Suprapubic skin (tissue), 3 donors: ENCODE data around the gene TIGD6.

Experiments
- EP300 ChIP-seq: sonication (generic); formaldehyde crosslinking; IDR thresholded peaks from one replicate; pipeline ENCODE4 v1.6.1; 2017; ENCODE audit warnings: antibody characterized with exemption
- TF ChIP-seq, protein P1 (sequence below), 2 donors: fragments of 200-600 bp in 1 of 2; fragments of 450-650 bp in 1 of 2; sonication (generic) in 1 of 2; IDR thresholded peaks; one replicate each; pipeline ENCODE4 v1.5.1; 2016 to 2019; ENCODE audit warnings: antibody characterized with exemption in 2 of 2, mild to moderate bottlenecking in 1 of 2, moderate library complexity in 1 of 2

- TF ChIP-seq, protein P1, sequence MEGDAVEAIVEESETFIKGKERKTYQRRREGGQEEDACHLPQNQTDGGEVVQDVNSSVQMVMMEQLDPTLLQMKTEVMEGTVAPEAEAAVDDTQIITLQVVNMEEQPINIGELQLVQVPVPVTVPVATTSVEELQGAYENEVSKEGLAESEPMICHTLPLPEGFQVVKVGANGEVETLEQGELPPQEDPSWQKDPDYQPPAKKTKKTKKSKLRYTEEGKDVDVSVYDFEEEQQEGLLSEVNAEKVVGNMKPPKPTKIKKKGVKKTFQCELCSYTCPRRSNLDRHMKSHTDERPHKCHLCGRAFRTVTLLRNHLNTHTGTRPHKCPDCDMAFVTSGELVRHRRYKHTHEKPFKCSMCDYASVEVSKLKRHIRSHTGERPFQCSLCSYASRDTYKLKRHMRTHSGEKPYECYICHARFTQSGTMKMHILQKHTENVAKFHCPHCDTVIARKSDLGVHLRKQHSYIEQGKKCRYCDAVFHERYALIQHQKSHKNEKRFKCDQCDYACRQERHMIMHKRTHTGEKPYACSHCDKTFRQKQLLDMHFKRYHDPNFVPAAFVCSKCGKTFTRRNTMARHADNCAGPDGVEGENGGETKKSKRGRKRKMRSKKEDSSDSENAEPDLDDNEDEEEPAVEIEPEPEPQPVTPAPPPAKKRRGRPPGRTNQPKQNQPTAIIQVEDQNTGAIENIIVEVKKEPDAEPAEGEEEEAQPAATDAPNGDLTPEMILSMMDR (IDR thresholded peaks at IDR 0.05), result no peak
- TF ChIP-seq EP300, result no peak
Observed at GRCh38 chr5:150026682-150027172, 26.3 kb upstream of the TIGD6 start.
